A172 (cell line): ENCODE data around the gene TOB1. TPM values are rescaled to one million over a fixed set of nuclear protein-coding genes. Genes with fewer than 3 reads are reported as not detected.
A peak's percentile ranks its signal among the peaks of the same experiment; 100 is the strongest.
"Not testable (repeated sequence)": the region's sequence is repeated elsewhere in the genome, so short reads cannot be mapped to it uniquely, and the experiment has no call there.

Experiments
- DNase-seq: peaks from one replicate; pipeline ENCODE4 v3.0.0-alpha.2; 2015; ENCODE audit warnings: low spot score
- total RNA-seq: library from RNA; depleted of rRNA; stranded (reverse); fragments of >200 nt; shearing (Covaris generic); gene quantifications from 2 replicates; pipeline ENCODE4 v1.2.3, GENCODE V29; 2014

Gene TOB1
- total RNA-seq, 1 experiment from 2014 or later = 7.2 TPM

- DNase-seq = no peak
These were observed 2.4 kb upstream of the TOB1 start for GRCh38 chr17:50868602-50869001.

GRCh38 chr17:50868140-50868438, 1.9 kb upstream of the TOB1 start:
- DNase-seq = no peak

- DNase-seq = peak; percentile 99
These were observed 1.4 kb upstream of the TOB1 start for GRCh38 chr17:50867363-50868139.

- no peak for DNase-seq
These were observed 802 bp upstream of the TOB1 start for GRCh38 chr17:50866950-50867362.

GRCh38 chr17:50865868-50866260, 290 bp downstream of the TOB1 start:
- DNase-seq = no peak

GRCh38 chr17:50865060-50865867, 890 bp downstream of the TOB1 start:
- peak; percentile 47 for DNase-seq

- no peak for DNase-seq
These were observed 1.5 kb downstream of the TOB1 start for GRCh38 chr17:50864747-50865059.

- DNase-seq = no peak
These were observed 2.2 kb downstream of the TOB1 start for GRCh38 chr17:50863931-50864330.

- peak; percentile 44 for DNase-seq
These were observed 2.8 kb downstream of the TOB1 start for GRCh38 chr17:50863221-50863843.

- DNase-seq = no peak
These were observed 4.2 kb downstream of the TOB1 start for GRCh38 chr17:50861822-50862528.

- DNase-seq = no peak
These were observed 4.8 kb downstream of the TOB1 start for GRCh38 chr17:50861334-50861676.

GRCh38 chr17:50859727-50860126, 6.4 kb downstream of the TOB1 start:
- not testable (repeated sequence) for DNase-seq

- DNase-seq = no peak
These were observed 7.5 kb downstream of the TOB1 start for GRCh38 chr17:50858486-50859225.

- no peak for DNase-seq
These were observed 9.7 kb downstream of the TOB1 start for GRCh38 chr17:50856431-50856830.

- no peak for DNase-seq
These were observed 10.3 kb downstream of the TOB1 start for GRCh38 chr17:50855708-50856330.

- no peak for DNase-seq
These were observed 12.4 kb downstream of the TOB1 start for GRCh38 chr17:50853781-50854180.

GRCh38 chr17:50853015-50853615, 13.0 kb downstream of the TOB1 start:
- DNase-seq = no peak

GRCh38 chr17:50850640-50851039, 15.5 kb downstream of the TOB1 start:
- DNase-seq = no peak

GRCh38 chr17:50848711-50849110, 17.4 kb downstream of the TOB1 start:
- no peak for DNase-seq

GRCh38 chr17:50848039-50848438, 18.1 kb downstream of the TOB1 start:
- DNase-seq = no peak

GRCh38 chr17:50847566-50847965, 18.6 kb downstream of the TOB1 start:
- no peak for DNase-seq
